Keratinocyte (primary cell): ENCODE data around the gene DNAJC17. TPM values are rescaled to one million over a fixed set of nuclear protein-coding genes. Genes with fewer than 3 reads are reported as not detected.

Source experiments
- DNase-seq: peaks from one replicate; pipeline ENCODE4 v3.0.0-alpha.2; 2011; ENCODE audit warnings: low read depth, missing footprints, low spot score
- FAIRE-seq: peaks from 2 replicates; lab custom pipeline; 2011; peaks lifted over from hg19 to GRCh38; lab: Jason Lieb, UNC
- H2AFZ ChIP-seq: 2 replicates; pipeline ENCODE4 v1.6.0; 2012; ENCODE audit warnings: low read length, control low read depth, inconsistent platforms; ENCODE audit not compliant: control insufficient read depth
- H3K27ac ChIP-seq: 2 replicates; pipeline ENCODE4 v1.5.1; 2011; ENCODE audit warnings: low read length; ENCODE audit not compliant: control insufficient read depth, insufficient read depth
- H3K27me3 ChIP-seq: 3 replicates; pipeline ENCODE4 v1.6.0; 2011; ENCODE audit warnings: low read length; ENCODE audit not compliant: control insufficient read depth, insufficient read depth; ENCODE audit errors: extremely low read depth
- H3K36me3 ChIP-seq, 2 experiments: 2 replicates in 1 of 2; 3 replicates in 1 of 2; pipeline ENCODE4 v1.5.1; 2011; ENCODE audit warnings: low read length in 2 of 2, mild to moderate bottlenecking in 1 of 2; ENCODE audit not compliant: control insufficient read depth in 2 of 2, insufficient read depth in 2 of 2; ENCODE audit errors: extremely low read depth in 1 of 2
- H3K4me1 ChIP-seq: 3 replicates; pipeline ENCODE4 v1.5.1; 2011; ENCODE audit warnings: low read length; ENCODE audit not compliant: control insufficient read depth, insufficient read depth; ENCODE audit errors: extremely low read depth
- H3K4me2 ChIP-seq: 3 replicates; pipeline ENCODE4 v1.6.0; 2011; ENCODE audit warnings: low read depth, low read length; ENCODE audit not compliant: control insufficient read depth, insufficient read depth; ENCODE audit errors: extremely low read depth
- H3K4me3 ChIP-seq, 3 experiments: fragments of 200-600 bp in 1 of 3; sonication (generic) in 1 of 3; 2 replicates in 2 of 3; 3 replicates in 1 of 3; pipeline ENCODE4 v1.5.1; 2011 to 2016; ENCODE audit warnings: low read length in 3 of 3, mild to moderate bottlenecking in 3 of 3, control low read depth in 2 of 3, inconsistent platforms in 1 of 3, low read depth in 1 of 3, mixed read lengths in 1 of 3, mixed run types in 1 of 3, moderate library complexity in 1 of 3; ENCODE audit not compliant: control insufficient read depth in 2 of 3, insufficient read depth in 2 of 3; ENCODE audit errors: extremely low read depth in 1 of 3
- H3K79me2 ChIP-seq: 2 replicates; pipeline ENCODE4 v1.6.0; 2012; ENCODE audit warnings: low read length; ENCODE audit not compliant: control insufficient read depth, insufficient read depth
- H3K9ac ChIP-seq: 3 replicates; pipeline ENCODE4 v1.6.0; 2011; ENCODE audit warnings: low read length; ENCODE audit not compliant: control insufficient read depth, insufficient read depth; ENCODE audit errors: extremely low read depth
- H3K9me1 ChIP-seq: 3 replicates; pipeline ENCODE4 v1.6.0; 2011; ENCODE audit warnings: low read length; ENCODE audit not compliant: control insufficient read depth, insufficient read depth; ENCODE audit errors: extremely low read depth
- H3K9me3 ChIP-seq: 2 replicates; pipeline ENCODE4 v1.5.1; 2012; ENCODE audit warnings: low read depth, low read length; ENCODE audit not compliant: control insufficient read depth
- H4K20me1 ChIP-seq: 3 replicates; pipeline ENCODE4 v1.6.0; 2011; ENCODE audit warnings: low read length; ENCODE audit not compliant: control insufficient read depth, insufficient read depth; ENCODE audit errors: extremely low read depth
- CTCF ChIP-seq, 3 experiments: IDR thresholded peaks in 1 of 3; conservative IDR thresholded peaks in 1 of 3; optimal IDR thresholded peaks in 1 of 3; 2 replicates in 2 of 3; 3 replicates in 1 of 3; pipeline versions ENCODE3 to v1.5.1; 2011; ENCODE audit warnings: low read length in 3 of 3, mild to moderate bottlenecking in 3 of 3, moderate library complexity in 2 of 3, control low read depth in 1 of 3, inconsistent platforms in 1 of 3; ENCODE audit not compliant: insufficient read depth in 2 of 3; ENCODE audit errors: extremely low read depth in 1 of 3
- EZH2 ChIP-seq: IDR thresholded peaks from one replicate; pipeline ENCODE4 v1.6.1; 2012; ENCODE audit warnings: inconsistent platforms, mild to moderate bottlenecking, low read length, moderate library complexity
- dilution Hi-C: fragments of 300-500 bp; cut with MboI; formaldehyde crosslinking; loops from one replicate; pipeline ENCODE4 v1.7.0; 2020; ENCODE audit warnings: low sequenced_read_pairs; ENCODE audit not compliant: extremely low pct_ligation_motif_present
- polyA plus RNA-seq, 5 experiments: library from polyadenylated mRNA; depleted of rRNA in 3 of 5; stranded (reverse) in 3 of 5; stranded (forward) in 1 of 5; unstranded in 1 of 5; fragments of >200 nt; gene quantifications; 1 replicate in 1 of 5; 2 replicates in 3 of 5; 3 replicates in 1 of 5; pipeline versions ENCODE4 v1.2.1 to v1.2.3, GENCODE V29; 2011 to 2012; ENCODE audit warnings: missing spikeins in 2 of 5, low read depth in 1 of 5, low replicate concordance in 1 of 5

Gene DNAJC17
- polyA plus RNA-seq, 1 donor (not counting 4 experiments of a cell fraction or from before 2014, with no cell fraction given) = 35.3 TPM

DNA sequence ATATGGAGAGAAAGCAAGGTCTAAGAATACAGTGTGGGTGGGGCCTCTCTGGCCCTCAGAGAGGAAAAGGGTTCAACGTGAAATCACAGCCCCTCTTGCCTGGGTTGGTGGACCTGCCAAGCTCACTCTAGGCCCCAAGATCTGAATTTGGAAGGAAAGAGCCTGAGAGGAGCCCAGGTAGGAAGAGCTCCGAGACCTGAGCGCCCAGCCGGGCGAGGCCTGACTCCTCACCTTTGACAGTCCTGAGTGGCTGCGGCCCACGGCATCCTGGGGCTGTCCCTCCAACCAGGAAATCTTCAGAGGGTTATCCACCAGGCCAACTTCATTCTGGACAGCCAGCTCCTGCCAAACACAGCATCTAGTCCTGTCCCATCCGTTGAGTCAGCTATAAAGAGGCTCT lies 33.8 kb downstream of the DNAJC17 start:
- peaks cover 31 to 32% of the 10 kb centered on the region in 2 experiments for H3K36me3 ChIP-seq
- H3K27me3 ChIP-seq = no peaks in the 10 kb centered on the region
- H3K9ac ChIP-seq = no peak overlapping the region
- no peak overlapping the region for H3K27ac ChIP-seq
- no peak for FAIRE-seq
- H2AFZ ChIP-seq = no peak overlapping the region
- H3K9me3 ChIP-seq = no peaks in the 10 kb centered on the region
- H3K4me3 ChIP-seq = no peak overlapping the region
- dilution Hi-C loops = no loop called here
- H3K79me2 ChIP-seq = no peaks in the 10 kb centered on the region
- TF ChIP-seq CTCF (optimal IDR thresholded peaks at IDR 0.05 in 1 of 3, IDR thresholded peaks at IDR 0.05 in 1 of 3, conservative IDR thresholded peaks at IDR 0.05 in 1 of 3; ENCODE audit: extremely low read depth in 1 of 3, insufficient read depth in 2 of 3, low read length in 3 of 3) = no peak
- TF ChIP-seq EZH2 = no peak
- no peaks in the 10 kb centered on the region for H4K20me1 ChIP-seq
- H3K4me2 ChIP-seq = no peak overlapping the region
- H3K4me1 ChIP-seq = peaks cover 34% of the 10 kb centered on the region
- DNase-seq = no peak
- no peaks in the 10 kb centered on the region for H3K9me1 ChIP-seq

DNA sequence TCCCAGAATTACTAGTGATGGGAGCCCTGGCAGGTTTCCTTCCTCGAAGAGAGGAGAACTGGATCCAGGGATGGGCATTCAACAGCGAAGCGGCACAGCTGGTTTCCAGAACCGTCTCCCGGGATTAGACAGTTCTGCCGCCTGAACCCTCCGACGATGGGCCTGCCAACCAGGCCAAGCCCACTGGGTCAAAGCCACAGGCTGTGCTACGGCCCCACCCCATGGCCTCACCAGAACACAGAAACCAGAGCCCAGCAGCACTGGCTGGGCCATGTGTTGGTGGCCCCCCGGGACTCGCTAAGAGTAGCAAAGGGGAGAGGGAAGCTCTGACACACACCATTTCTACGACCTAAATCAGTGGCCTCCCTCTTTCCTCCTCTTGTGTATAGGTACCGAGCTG lies 35.3 kb downstream of the DNAJC17 start:
- no peaks in the 10 kb centered on the region for H3K9me3 ChIP-seq
- no peaks in the 10 kb centered on the region for H3K79me2 ChIP-seq
- FAIRE-seq (no peak), DNase-seq (no peak)
- H3K9ac ChIP-seq = no peak overlapping the region
- peaks cover 42% of the 10 kb centered on the region for H3K4me1 ChIP-seq
- no peak overlapping the region for H3K27ac ChIP-seq
- no peaks in the 10 kb centered on the region for H3K27me3 ChIP-seq
- H3K9me1 ChIP-seq = peaks cover 2% of the 10 kb centered on the region
- H2AFZ ChIP-seq = no peak overlapping the region
- no peaks in the 10 kb centered on the region for H4K20me1 ChIP-seq
- TF ChIP-seq EZH2 (no peak), CTCF (optimal IDR thresholded peaks at IDR 0.05 in 1 of 3, IDR thresholded peaks at IDR 0.05 in 1 of 3, conservative IDR thresholded peaks at IDR 0.05 in 1 of 3; ENCODE audit: extremely low read depth in 1 of 3, insufficient read depth in 2 of 3, low read length in 3 of 3) (no peak)
- dilution Hi-C loops = no loop called here
- peaks cover 30 to 33% of the 10 kb centered on the region in 2 experiments for H3K36me3 ChIP-seq
- no peak overlapping the region for H3K4me3 ChIP-seq
- H3K4me2 ChIP-seq = no peak overlapping the region
